Measurements from ENCODE around the gene EHMT1. TPM values are rescaled to one million over a fixed set of nuclear protein-coding genes. Genes with fewer than 3 reads are reported as not detected.
"Not testable (repeated sequence)": the region's sequence is repeated elsewhere in the genome, so short reads cannot be mapped to it uniquely, and the experiment has no call there.

Gene EHMT1
- polyA plus RNA-seq, 2 of the 4 experiments (the other 2 are of a cell fraction): 41.3 to 48.0 TPM

- 69% methylated on average over 4 of the region's 4 CpGs for whole genome bisulfite sequencing (ENCODE audit: missing lambda C conversion rate)
- H3K27ac ChIP-seq: peak overlapping the region; percentile 94 to 95; a peak in 5 of 6 replicates
These were observed 1.2 kb downstream of the EHMT1 start for GRCh38 chr9:137620048-137620405.

DNA sequence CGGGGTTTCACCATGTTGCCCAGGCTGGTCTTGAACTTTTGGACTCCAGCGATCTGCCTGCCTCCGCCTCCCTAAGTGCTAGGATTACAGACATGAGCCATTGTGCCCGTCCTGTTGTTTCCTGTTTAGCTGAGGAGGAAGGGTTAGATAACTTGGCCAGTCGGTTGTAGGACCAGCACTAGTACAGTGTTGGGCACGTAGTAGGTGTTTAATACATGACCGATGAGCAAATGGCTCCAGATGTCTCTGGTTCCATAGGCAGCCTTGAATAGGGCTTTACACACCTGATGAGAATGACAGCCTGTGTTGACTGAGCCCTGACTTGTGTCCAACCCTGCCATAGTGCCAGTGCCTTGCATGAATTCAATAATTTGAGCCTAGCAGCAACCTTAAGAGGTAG lies 1.8 kb downstream of the EHMT1 start:
- no peaks in the 10 kb centered on the region for H3K9me3 ChIP-seq
- ChIA-PET POLR2A (no interaction called here), CTCF (interaction anchor here (0.8 to 2.0 kb wide), 4 partner anchors 9 to 43 kb away, joined by 3 to 5 read pairs (median 3); no protein-coding TSS in a partner anchor)
- H3K4me2 ChIP-seq: peak overlapping the region; percentile 89
- no peak for DNase-seq (ENCODE audit: low read depth in 1 of 2, low spot score in 1 of 2)
- H3K4me3 ChIP-seq: peak overlapping the region; percentile 71; the same call in 1 of the 3 replicates
- no peak for FAIRE-seq
- peaks cover 32% of the 10 kb centered on the region for H3K4me1 ChIP-seq
- no peak for ATAC-seq
- peak overlapping the region in 1 of 2 experiments; percentile 1; a peak in 1 of 6 replicates for H3K27ac ChIP-seq
- TF ChIP-seq SREBF2 (IDR thresholded peaks at IDR 0.05) (no peak), TFCP2L1 (CRISPR knock-in tag; IDR thresholded peaks at IDR 0.05) (no peak), MAFK (IDR thresholded peaks at IDR 0.05; ENCODE audit: partially characterized antibody) (no peak), JUN (IDR thresholded peaks at IDR 0.05) (no peak)
- WGBS (ENCODE audit: missing lambda C conversion rate): 89% methylated on average over 7 of the region's 7 CpGs

More at GRCh38 chr9:137620048-137620405, 1.2 kb downstream of the EHMT1 start:
- no peak for TF ChIP-seq NR3C1 (IDR thresholded peaks at IDR 0.05)
- TF ChIP-seq FOXS1 (CRISPR knock-in tag; IDR thresholded peaks at IDR 0.05): no peak
- TF ChIP-seq, protein P1, sequence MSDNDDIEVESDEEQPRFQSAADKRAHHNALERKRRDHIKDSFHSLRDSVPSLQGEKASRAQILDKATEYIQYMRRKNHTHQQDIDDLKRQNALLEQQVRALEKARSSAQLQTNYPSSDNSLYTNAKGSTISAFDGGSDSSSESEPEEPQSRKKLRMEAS (IDR thresholded peaks at IDR 0.05): no peak
- TF ChIP-seq HOXB13 (CRISPR knock-in tag; IDR thresholded peaks at IDR 0.05; ENCODE audit: low read depth): no peak
- no peak for TF ChIP-seq FOSL2 (IDR thresholded peaks at IDR 0.05)
- no peak for TF ChIP-seq FOSL2 (CRISPR knock-in tag; IDR thresholded peaks at IDR 0.05)
- no peak for TF ChIP-seq NPAS2 (CRISPR knock-in tag; IDR thresholded peaks at IDR 0.05; ENCODE audit: borderline replicate concordance)
- no peak for TF ChIP-seq JUNB (IDR thresholded peaks at IDR 0.05)
- TF ChIP-seq CHD2 (IDR thresholded peaks at IDR 0.05; ENCODE audit: low read length, partially characterized antibody): no peak
- no peak for TF ChIP-seq BHLHE40 (IDR thresholded peaks at IDR 0.05; ENCODE audit: low read depth, low read length)
- no peak for TF ChIP-seq HEYL (CRISPR knock-in tag; IDR thresholded peaks at IDR 0.05)
- TF ChIP-seq NFE2L2 (conservative IDR thresholded peaks at IDR 0.05; ENCODE audit: low read length): no peak
- no peak for TF ChIP-seq ELK1 (IDR thresholded peaks at IDR 0.05; ENCODE audit: low read depth, low read length)
- Histone ChIP-seq H3K4me3 (peak overlapping the region; percentile 71), H3K4me1 (peaks cover 36% of the 10 kb centered on the region), H3K4me2 (peak overlapping the region; percentile 89), H3K9me3 (no peaks in the 10 kb centered on the region)
- CTCF ChIA-PET: interaction anchor here (1.3 to 2.0 kb wide), 3 partner anchors 8 to 53 kb away, joined by 3 to 5 read pairs (median 5); no protein-coding TSS in a partner anchor
- FAIRE-seq (no peak), DNase-seq (ENCODE audit: low read depth in 1 of 2, low spot score in 1 of 2) (no peak), ATAC-seq (no peak)
- POLR2A ChIA-PET: interaction anchor here (2.1 kb wide), 1 partner anchor 15 kb away, joined by 10 read pairs; the partner anchor contains the start of gene ARRDC1

GRCh38 chr9:137621131-137621757 lies 2.4 kb downstream of the EHMT1 start:
- Histone ChIP-seq H3K4me1 (peaks cover 32% of the 10 kb centered on the region), H3K4me3 (no peak overlapping the region), H3K27ac (no peak overlapping the region), H3K9me3 (no peaks in the 10 kb centered on the region), H3K4me2 (peak overlapping the region; percentile 89; the same call in 2 of the 3 replicates)
- TF ChIP-seq ZFP36 (IDR thresholded peaks at IDR 0.05; ENCODE audit: borderline replicate concordance, partially characterized antibody) (no peak), EP300 (IDR thresholded peaks at IDR 0.05) (no peak), RAD21 (conservative IDR thresholded peaks at IDR 0.05 in 1 of 2, IDR thresholded peaks at IDR 0.05 in 1 of 2) (no peak), TP53 (CRISPR knock-in tag; IDR thresholded peaks at IDR 0.05) (no peak)
- ATAC-seq: peak in 1 of 2 experiments; percentile 44; a peak in 3 of 6 replicates
- no peak for FAIRE-seq
- CTCF ChIA-PET: interaction anchor here (0.8 to 2.0 kb wide), 5 partner anchors 10 to 43 kb away, joined by 3 to 5 read pairs (median 3); no protein-coding TSS in a partner anchor
- POLR2A ChIA-PET: no interaction called here
- DNase-seq (ENCODE audit: low read depth in 1 of 2, low spot score in 1 of 2): peak in 1 of 2 experiments; percentile 51
- 52% methylated on average over 6 of the region's 6 CpGs for WGBS (ENCODE audit: missing lambda C conversion rate)

DNA sequence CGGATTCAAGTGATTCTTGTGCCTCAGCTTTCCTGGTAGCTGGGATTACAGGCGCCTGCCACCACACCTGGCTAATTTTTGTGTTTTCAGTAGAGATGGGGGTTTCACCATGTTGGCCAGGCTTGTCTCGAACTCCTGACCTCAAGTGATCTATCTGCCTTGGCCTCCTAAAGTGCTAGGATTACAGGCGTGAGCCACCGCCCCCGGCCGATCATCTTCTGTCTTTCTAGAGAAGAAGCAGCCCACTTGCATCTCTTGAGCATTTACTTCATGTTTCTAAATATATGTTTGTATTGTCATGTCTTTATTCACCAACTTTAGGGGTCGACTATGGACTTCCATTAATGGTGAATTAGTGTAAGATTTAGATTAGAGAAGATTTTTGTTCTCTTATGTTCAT lies 3.4 kb downstream of the EHMT1 start:
- H3K4me2 ChIP-seq; ATAC-seq; DNase-seq (ENCODE audit: low read depth in 1 of 2, low spot score in 1 of 2); H3K9me3 ChIP-seq; FAIRE-seq; POLR2A ChIA-PET; H3K4me3 ChIP-seq; H3K27ac ChIP-seq: not testable (repeated sequence)
- CTCF ChIA-PET: interaction anchor here (1.3 kb wide), 2 partner anchors 9 to 27 kb away, joined by 3 read pairs; no protein-coding TSS in a partner anchor
- 89% methylated on average over 8 of the region's 8 CpGs for WGBS (ENCODE audit: missing lambda C conversion rate)
- peaks cover 24% of the 10 kb centered on the region for H3K4me1 ChIP-seq

Data from A549 (cell line).